Measurements from ENCODE around the gene TREM2.
A peak's percentile ranks its signal among the peaks of the same experiment; 100 is the strongest.
"Not testable (repeated sequence)": the region's sequence is repeated elsewhere in the genome, so short reads cannot be mapped to it uniquely, and the experiment has no call there.

The TREM2 gene

GRCh38 chr6:41153992-41154625 is 8.8 kb downstream of the TREM2 start, which contains the start of gene TREML1:
TREML1 (minus strand) TSS chr6:41154347; CDS start chr6:41154288, 59 bp downstream.
- DNase-seq = no peak

GRCh38 chr6:41153451-41153850 is 9.5 kb downstream of the TREM2 start:
- no peak for DNase-seq

GRCh38 chr6:41150671-41151070 is 12.2 kb downstream of the TREM2 start:
- no peak for DNase-seq

- DNase-seq = no peak
Measured at GRCh38 chr6:41147917-41148316, 15.0 kb downstream of the TREM2 start.

GRCh38 chr6:41136911-41137310 is 26.0 kb downstream of the TREM2 start:
- no peak for DNase-seq

GRCh38 chr6:41135062-41135832 is 27.7 kb downstream of the TREM2 start:
- no peak for DNase-seq

- no peak for DNase-seq
Measured at GRCh38 chr6:41132254-41132653, 30.7 kb downstream of the TREM2 start.

- no peak for DNase-seq
Measured at GRCh38 chr6:41125282-41125681, 37.6 kb downstream of the TREM2 start.

GRCh38 chr6:41122918-41123317 is 40.0 kb downstream of the TREM2 start:
- DNase-seq = no peak

GRCh38 chr6:41122373-41122772 is 40.5 kb downstream of the TREM2 start:
- DNase-seq = peak; percentile 21

- DNase-seq = no peak
Measured at GRCh38 chr6:41120058-41120457, 42.9 kb downstream of the TREM2 start.

GRCh38 chr6:41119508-41119907 is 43.4 kb downstream of the TREM2 start:
- no peak for DNase-seq

GRCh38 chr6:41115027-41115426 is 47.9 kb downstream of the TREM2 start:
- not testable (repeated sequence) for DNase-seq

GRCh38 chr6:41111017-41111416 is 51.9 kb downstream of the TREM2 start:
- no peak for DNase-seq
